Sigmoid colon (tissue), 4 donors: ENCODE measurements around the gene USPL1.

Experiments
- CTCF ChIP-seq, 4 experiments: fragments of 450-650 bp in 3 of 4; fragments of 200-600 bp in 1 of 4; IDR thresholded peaks; one replicate each; pipeline ENCODE4 v1.5.1; 2016 to 2019; ENCODE audit warnings: antibody characterized with exemption in 4 of 4, mild to moderate bottlenecking in 3 of 4, moderate library complexity in 2 of 4
- EP300 ChIP-seq, 4 donors: sonication (generic); formaldehyde crosslinking; IDR thresholded peaks; one replicate each; pipeline ENCODE4 v1.6.1; 2017; ENCODE audit warnings: antibody characterized with exemption in 4 of 4
- POLR2A ChIP-seq, 2 donors: fragments of 450-650 bp; IDR thresholded peaks; one replicate each; pipeline ENCODE4 v1.6.1; 2016; ENCODE audit warnings: antibody characterized with exemption in 2 of 2, mild to moderate bottlenecking in 2 of 2, moderate library complexity in 2 of 2

- TF ChIP-seq POLR2A (IDR thresholded peaks at IDR 0.05) (no peak), CTCF (IDR thresholded peaks at IDR 0.05) (no peak), EP300 (IDR thresholded peaks at IDR 0.05) (no peak)
Observed at GRCh38 chr13:30705680-30706079, 88.0 kb downstream of the USPL1 start.
